WTC11 (cell line): ENCODE measurements around the gene STK10. TPM values are rescaled to one million over a fixed set of nuclear protein-coding genes. Genes with fewer than 3 reads are reported as not detected.
"Not testable (repeated sequence)": the region's sequence is repeated elsewhere in the genome, so short reads cannot be mapped to it uniquely, and the experiment has no call there.

Experiments
- ATAC-seq: fragments of 200-7000 bp; cut with Tn5 transposase; 2 replicates; pipeline ENCODE4 v1.10.0; 2021; ENCODE audit warnings: mild to moderate bottlenecking, moderate library complexity
- CTCF ChIA-PET: fragments of 300-600 bp; sonication (Branson Sonifier 250); formaldehyde crosslinking; loops from one replicate; lab custom pipeline; 2021; ENCODE audit warnings: antibody characterized with exemption; lab: Charles Lee
- POLR2A ChIA-PET: fragments of 350-600 bp; sonication (Branson Sonifier 250); formaldehyde crosslinking; loops from one replicate; lab custom pipeline; 2021; ENCODE audit warnings: antibody characterized with exemption; lab: Charles Lee
- DNase-seq: peaks from one replicate; pipeline ENCODE4 v3.0.0; 2021; ENCODE audit warnings: low spot score
- H3K27ac Mint-ChIP-seq: 2 replicates; pipeline ENCODE4 v1.8.0; 2021; ENCODE audit warnings: mixed read lengths
- H3K27me3 Mint-ChIP-seq: 2 replicates; pipeline ENCODE4 v1.8.0; 2021; ENCODE audit warnings: low read depth, mild to moderate bottlenecking, moderate library complexity, mixed read lengths
- H3K36me3 Mint-ChIP-seq: 2 replicates; pipeline ENCODE4 v1.8.0; 2021; ENCODE audit warnings: mixed read lengths
- H3K4me1 Mint-ChIP-seq: 2 replicates; pipeline ENCODE4 v1.8.0; 2022; ENCODE audit warnings: mixed read lengths
- H3K4me3 Mint-ChIP-seq: 2 replicates; pipeline ENCODE4 v1.8.0; 2021; ENCODE audit warnings: mild to moderate bottlenecking, moderate library complexity, mixed read lengths
- H3K9me3 Mint-ChIP-seq: 2 replicates; pipeline ENCODE4 v1.8.0; 2021; ENCODE audit warnings: mixed read lengths
- ATF1 ChIP-seq: sonication (generic); formaldehyde crosslinking; IDR thresholded peaks from 2 replicates; pipeline ENCODE4 v1.8.1; 2023; ENCODE audit warnings: mild to moderate bottlenecking, moderate library complexity, missing genetic modification reagents
- CDX4 ChIP-seq: fragments of 250-450 bp; sonication (Bioruptor Pico); IDR thresholded peaks from 2 replicates; pipeline ENCODE4 v1.9.0; 2021; ENCODE audit warnings: moderate library complexity, mild to moderate bottlenecking, inconsistent platforms, borderline replicate concordance
- CREM ChIP-seq: sonication (generic); formaldehyde crosslinking; IDR thresholded peaks from 2 replicates; pipeline ENCODE4 v1.8.1; 2022; ENCODE audit warnings: mild to moderate bottlenecking, missing genetic modification reagents, moderate library complexity
- ETV6 ChIP-seq: sonication (generic); formaldehyde crosslinking; IDR thresholded peaks from 2 replicates; pipeline ENCODE4 v1.8.1; 2022; ENCODE audit warnings: mild to moderate bottlenecking, missing genetic modification reagents
- GRHL2 ChIP-seq: fragments of 250-450 bp; sonication (Bioruptor Pico); IDR thresholded peaks from 2 replicates; pipeline ENCODE4 v1.8.0; 2022; ENCODE audit warnings: mild to moderate bottlenecking, moderate library complexity; ENCODE audit not compliant: insufficient replicate concordance, severe bottlenecking
- GTF2I ChIP-seq: fragments of 250-450 bp; sonication (Bioruptor Pico); conservative IDR thresholded peaks from 2 replicates; pipeline ENCODE4 v1.4.0; 2021; ENCODE audit warnings: mild to moderate bottlenecking
- IRF2 ChIP-seq: sonication (generic); formaldehyde crosslinking; IDR thresholded peaks from 2 replicates; pipeline ENCODE4 v1.8.0; 2022; ENCODE audit warnings: low read depth, missing genetic modification reagents, borderline replicate concordance
- MXD4 ChIP-seq: fragments of 250-450 bp; sonication (Bioruptor Pico); IDR thresholded peaks from 2 replicates; pipeline ENCODE4 v1.8.0; 2021; ENCODE audit warnings: mild to moderate bottlenecking, moderate library complexity, borderline replicate concordance
- NFYB ChIP-seq: sonication (generic); formaldehyde crosslinking; conservative IDR thresholded peaks from 2 replicates; pipeline ENCODE4 v1.8.0; 2022; ENCODE audit warnings: low read depth, missing genetic modification reagents
- NR3C1 ChIP-seq: sonication (generic); formaldehyde crosslinking; conservative IDR thresholded peaks from 2 replicates; pipeline ENCODE4 v1.8.1; 2023; ENCODE audit warnings: low read depth, mild to moderate bottlenecking, missing genetic modification reagents
- OVOL2 ChIP-seq: fragments of 250-450 bp; sonication (Bioruptor Pico); IDR thresholded peaks from 2 replicates; pipeline ENCODE4 v1.9.0; 2021; ENCODE audit warnings: mild to moderate bottlenecking, borderline replicate concordance
- RORB ChIP-seq: fragments of 250-450 bp; sonication (Bioruptor Pico); IDR thresholded peaks from 2 replicates; pipeline ENCODE4 v1.9.0; 2021; ENCODE audit warnings: mild to moderate bottlenecking
- SOX15 ChIP-seq: fragments of 250-450 bp; sonication (Bioruptor Pico); IDR thresholded peaks from 2 replicates; pipeline ENCODE4 v1.9.0; 2021; ENCODE audit warnings: mild to moderate bottlenecking
- TCF7 ChIP-seq: sonication (generic); formaldehyde crosslinking; IDR thresholded peaks from 2 replicates; pipeline ENCODE4 v1.8.0; 2022; ENCODE audit warnings: mild to moderate bottlenecking, low read depth, missing genetic modification reagents, moderate library complexity
- TP53 ChIP-seq: sonication (generic); formaldehyde crosslinking; IDR thresholded peaks from 2 replicates; pipeline ENCODE4 v1.8.1; 2023; ENCODE audit warnings: mild to moderate bottlenecking, missing genetic modification reagents
- ZBTB21 ChIP-seq: sonication (generic); formaldehyde crosslinking; IDR thresholded peaks from 2 replicates; pipeline ENCODE4 v1.8.1; 2023; ENCODE audit warnings: mild to moderate bottlenecking, missing genetic modification reagents, borderline replicate concordance
- ZNF219 ChIP-seq: sonication (generic); formaldehyde crosslinking; IDR thresholded peaks from 2 replicates; pipeline ENCODE4 v1.8.0; 2023; ENCODE audit warnings: missing genetic modification reagents, mild to moderate bottlenecking, borderline replicate concordance
- ZNF263 ChIP-seq: sonication (generic); formaldehyde crosslinking; IDR thresholded peaks from 2 replicates; pipeline ENCODE4 v1.8.1; 2022; ENCODE audit warnings: low read depth, mild to moderate bottlenecking, moderate library complexity, missing genetic modification reagents
- ZNF281 ChIP-seq: sonication (generic); formaldehyde crosslinking; IDR thresholded peaks from 2 replicates; pipeline ENCODE4 v1.8.0; 2023; ENCODE audit warnings: mild to moderate bottlenecking, missing genetic modification reagents
- ZNF317 ChIP-seq: sonication (generic); formaldehyde crosslinking; IDR thresholded peaks from 2 replicates; pipeline ENCODE4 v1.8.1; 2023; ENCODE audit warnings: low read depth, mild to moderate bottlenecking, moderate library complexity, missing genetic modification reagents, borderline replicate concordance
- ZNF423 ChIP-seq: fragments of 250-450 bp; sonication (Bioruptor Pico); IDR thresholded peaks from 2 replicates; pipeline ENCODE4 v2.1.2; 2022; ENCODE audit warnings: mild to moderate bottlenecking, moderate library complexity
- total RNA-seq: library from RNA; stranded (reverse); gene quantifications from 3 replicates; pipeline ENCODE4 v1.2.3, GENCODE V29; 2021
- TF ChIP-seq, protein P1 (sequence below): sonication (generic); formaldehyde crosslinking; IDR thresholded peaks from 2 replicates; pipeline ENCODE4 v1.8.1; 2022; ENCODE audit warnings: mild to moderate bottlenecking, moderate library complexity, missing genetic modification reagents
- TF ChIP-seq, protein P2 (sequence below): fragments of 250-450 bp; sonication (Bioruptor Pico); conservative IDR thresholded peaks from 2 replicates; pipeline ENCODE4 v1.9.0; 2021; ENCODE audit warnings: mild to moderate bottlenecking

Gene STK10
- total RNA-seq, 1 experiment from 2014 or later, result 20.5 TPM

GRCh38 chr5:172160506-172160905 lies 27.5 kb downstream of the STK10 start:
- no peak for DNase-seq
- H3K4me3 Mint-ChIP-seq, result no peak overlapping the region
- H3K36me3 Mint-ChIP-seq, result no peaks in the 10 kb centered on the region; the same call in 1 of the 2 replicates
- H3K4me1 Mint-ChIP-seq, result no peaks in the 10 kb centered on the region
- TF ChIP-seq CDX4, result no peak
- TF ChIP-seq TCF7 (CRISPR knock-in tag), result no peak
- TF ChIP-seq GTF2I (CRISPR knock-in tag), result no peak
- no peak for TF ChIP-seq ZNF281 (CRISPR knock-in tag)
- no peak for TF ChIP-seq OVOL2
- TF ChIP-seq MXD4 (CRISPR knock-in tag), result no peak
- no peak for TF ChIP-seq CREM (CRISPR knock-in tag)
- no peak for TF ChIP-seq IRF2 (CRISPR knock-in tag)
- TF ChIP-seq TP53 (CRISPR knock-in tag), result no peak
- TF ChIP-seq SOX15 (CRISPR knock-in tag), result no peak
- no peak for TF ChIP-seq NFYB (CRISPR knock-in tag)
- no peak for TF ChIP-seq NR3C1 (CRISPR knock-in tag)
- no peak for TF ChIP-seq ZNF219 (CRISPR knock-in tag)
- H3K27ac Mint-ChIP-seq, result no peak overlapping the region
- H3K9me3 Mint-ChIP-seq, result no peaks in the 10 kb centered on the region
- H3K27me3 Mint-ChIP-seq, result no peaks in the 10 kb centered on the region
- ATAC-seq, result no peak
- ChIA-PET CTCF (no interaction called here), POLR2A (no interaction called here)

DNA sequence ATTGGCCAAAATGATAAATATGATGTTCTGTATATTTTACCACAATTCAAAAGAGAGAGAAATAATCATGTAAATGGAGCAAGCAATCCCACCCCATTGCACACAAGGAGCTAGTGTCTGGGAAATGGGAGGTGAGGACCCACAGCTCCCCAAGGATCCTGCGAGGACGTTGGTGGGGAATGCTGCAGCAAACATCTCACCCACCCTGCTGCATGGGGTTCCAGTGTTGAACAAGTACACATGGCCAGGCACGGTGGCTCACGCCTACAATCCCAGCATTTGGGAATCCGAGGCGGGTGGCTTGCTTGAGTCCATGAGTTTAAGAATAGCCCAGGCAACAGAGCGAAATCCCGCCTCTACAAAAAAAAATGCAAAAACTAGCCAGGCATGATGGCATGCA lies 29.0 kb downstream of the STK10 start:
- no peak for ATAC-seq
- TF ChIP-seq ETV6 (CRISPR knock-in tag) (no peak), ZNF317 (CRISPR knock-in tag) (no peak), GTF2I (CRISPR knock-in tag) (no peak)
- TF ChIP-seq, protein P1, sequence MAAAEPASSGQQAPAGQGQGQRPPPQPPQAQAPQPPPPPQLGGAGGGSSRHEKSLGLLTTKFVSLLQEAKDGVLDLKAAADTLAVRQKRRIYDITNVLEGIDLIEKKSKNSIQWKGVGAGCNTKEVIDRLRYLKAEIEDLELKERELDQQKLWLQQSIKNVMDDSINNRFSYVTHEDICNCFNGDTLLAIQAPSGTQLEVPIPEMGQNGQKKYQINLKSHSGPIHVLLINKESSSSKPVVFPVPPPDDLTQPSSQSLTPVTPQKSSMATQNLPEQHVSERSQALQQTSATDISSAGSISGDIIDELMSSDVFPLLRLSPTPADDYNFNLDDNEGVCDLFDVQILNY, result no peak
- Mint-ChIP-seq H3K36me3 (no peaks in the 10 kb centered on the region; the same call in 1 of the 2 replicates), H3K27ac (no peak overlapping the region), H3K9me3 (no peaks in the 10 kb centered on the region), H3K27me3 (no peaks in the 10 kb centered on the region), H3K4me3 (no peak overlapping the region), H3K4me1 (no peaks in the 10 kb centered on the region)
- POLR2A ChIA-PET, result interaction anchor here (0.7 kb wide), 1 partner anchor 191 kb away, joined by 3 read pairs; no protein-coding TSS in a partner anchor
- CTCF ChIA-PET, result interaction anchor here (0.7 to 1.5 kb wide), 2 partner anchors 29 to 571 kb away, joined by 3 to 6 read pairs; partner anchors contain the start of gene STK10
- DNase-seq, result no peak

DNA sequence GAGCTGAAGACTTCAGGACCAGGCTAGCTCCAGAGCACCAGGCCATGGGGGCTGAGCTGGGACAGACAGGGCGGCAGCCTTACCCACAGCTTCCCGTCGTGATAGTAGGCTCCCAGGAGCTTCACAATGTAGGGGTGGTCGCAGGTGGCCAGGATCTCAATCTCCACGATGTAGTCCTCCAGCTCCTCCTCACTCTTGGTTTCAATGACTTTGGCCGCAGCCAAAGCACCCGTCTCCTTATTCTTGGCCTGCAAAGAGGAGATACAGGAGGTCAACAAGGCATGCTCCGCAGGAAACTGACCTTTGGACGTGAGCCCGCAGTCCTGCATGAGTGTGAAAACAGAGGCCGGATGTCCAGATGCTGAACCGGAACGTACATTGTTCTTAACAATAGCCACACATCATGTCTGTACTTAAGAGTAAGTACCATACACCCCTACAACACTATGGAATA lies 31.5 kb downstream of the STK10 start:
- no peaks in the 10 kb centered on the region; the same call in 1 of the 2 replicates for H3K36me3 Mint-ChIP-seq
- H3K4me1 Mint-ChIP-seq, result no peaks in the 10 kb centered on the region
- no peak overlapping the region for H3K27ac Mint-ChIP-seq
- no peaks in the 10 kb centered on the region for H3K9me3 Mint-ChIP-seq
- POLR2A ChIA-PET, result no interaction called here
- H3K4me3 Mint-ChIP-seq, result no peak overlapping the region
- CTCF ChIA-PET, result interaction anchor here (0.6 to 0.7 kb wide), 2 partner anchors 47 to 255 kb away, joined by 3 to 6 read pairs; no protein-coding TSS in a partner anchor
- no peak for DNase-seq
- TF ChIP-seq GRHL2 (CRISPR knock-in tag) (no peak), RORB (CRISPR knock-in tag) (no peak), ZBTB21 (CRISPR knock-in tag) (no peak), ZNF263 (CRISPR knock-in tag) (no peak), ATF1 (CRISPR knock-in tag) (no peak), ETV6 (CRISPR knock-in tag) (no peak), ZNF423 (CRISPR knock-in tag) (no peak)
- TF ChIP-seq, protein P2, sequence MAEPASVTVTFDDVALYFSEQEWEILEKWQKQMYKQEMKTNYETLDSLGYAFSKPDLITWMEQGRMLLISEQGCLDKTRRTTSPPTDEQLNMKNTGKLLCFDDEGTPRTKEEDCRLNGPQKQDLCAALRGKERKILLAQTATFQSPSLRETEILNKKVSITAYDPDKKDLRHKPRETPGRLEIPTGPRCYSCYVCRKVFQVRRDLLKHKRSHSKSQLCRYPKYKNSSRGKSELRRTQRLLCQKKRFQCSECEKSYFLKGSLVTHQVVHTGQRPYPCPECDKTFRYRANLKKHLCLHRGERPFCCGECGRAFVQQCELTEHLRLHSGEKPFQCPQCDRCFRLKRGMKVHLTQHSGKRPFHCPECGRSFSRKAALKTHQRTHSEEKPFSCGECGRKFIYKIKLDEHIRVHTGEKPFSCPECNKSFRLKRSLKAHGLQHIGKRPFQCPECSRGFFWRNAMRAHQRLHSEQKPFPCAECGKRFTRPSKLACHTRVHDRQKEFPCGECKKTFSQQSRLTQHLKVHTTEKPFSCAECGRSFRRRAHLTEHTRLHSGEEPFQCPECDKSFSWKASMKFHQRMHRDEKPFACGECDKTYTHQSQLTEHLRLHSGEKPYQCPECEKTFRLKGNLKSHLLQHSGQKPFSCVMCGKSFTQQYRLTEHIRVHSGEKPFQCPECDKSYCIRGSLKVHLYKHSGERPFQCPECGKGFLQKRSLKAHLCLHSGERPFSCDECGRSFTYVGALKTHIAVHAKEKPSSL (CRISPR knock-in tag), result no peak
- no peaks in the 10 kb centered on the region for H3K27me3 Mint-ChIP-seq
- no peak for ATAC-seq

DNA sequence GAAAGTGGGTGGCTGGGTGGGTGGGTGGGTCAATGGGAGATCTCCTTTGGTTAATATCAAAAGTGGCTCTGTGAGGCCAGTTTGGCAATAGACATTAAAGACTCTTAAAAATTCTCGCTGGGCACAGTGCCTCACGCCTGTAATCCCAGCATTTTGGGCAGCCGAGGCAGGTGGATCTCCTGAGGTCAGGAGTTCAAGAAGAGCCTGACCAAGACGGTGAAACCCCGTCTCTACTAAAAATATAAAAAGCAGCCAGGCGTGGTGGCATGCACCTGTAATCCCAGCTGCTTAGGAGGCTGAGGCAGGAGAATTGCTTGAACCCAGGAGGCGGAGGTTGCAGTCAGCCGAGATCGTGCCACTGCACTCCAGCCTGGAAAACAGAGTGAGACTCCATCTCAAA lies 32.9 kb downstream of the STK10 start:
- H3K36me3 Mint-ChIP-seq, H3K9me3 Mint-ChIP-seq, H3K27me3 Mint-ChIP-seq, POLR2A ChIA-PET, H3K27ac Mint-ChIP-seq, DNase-seq, ATAC-seq, H3K4me1 Mint-ChIP-seq, H3K4me3 Mint-ChIP-seq: not testable (repeated sequence)
- CTCF ChIA-PET, result interaction anchor here (1.2 kb wide), 1 partner anchor 33 kb away, joined by 4 read pairs; the partner anchor contains the start of gene STK10
